T-helper 2 cell treated with Interferon-gamma antibody and Interleukin-4, amounts not matched to agents 100 ng/mL and 5 ng/mL, for 36 hours (primary cell): ENCODE measurements around the gene ZBTB12. TPM values are rescaled to one million over a fixed set of nuclear protein-coding genes. Genes with fewer than 3 reads are reported as not detected.
"Not testable (repeated sequence)": the region's sequence is repeated elsewhere in the genome, so short reads cannot be mapped to it uniquely, and the experiment has no call there.

ENCODE experiments used
- intact Hi-C: fragments of 100-400 bp; cut with micrococcal nuclease; formaldehyde crosslinking; loops from one replicate; pipeline ENCODE4 v1.15.1; 2023
- total RNA-seq: library from RNA; stranded (reverse); gene quantifications from 2 replicates; pipeline ENCODE4 v1.2.3, GENCODE V29; 2022

The ZBTB12 gene
- total RNA-seq, 1 donor from 2014 or later, result 2.8 TPM

DNA sequence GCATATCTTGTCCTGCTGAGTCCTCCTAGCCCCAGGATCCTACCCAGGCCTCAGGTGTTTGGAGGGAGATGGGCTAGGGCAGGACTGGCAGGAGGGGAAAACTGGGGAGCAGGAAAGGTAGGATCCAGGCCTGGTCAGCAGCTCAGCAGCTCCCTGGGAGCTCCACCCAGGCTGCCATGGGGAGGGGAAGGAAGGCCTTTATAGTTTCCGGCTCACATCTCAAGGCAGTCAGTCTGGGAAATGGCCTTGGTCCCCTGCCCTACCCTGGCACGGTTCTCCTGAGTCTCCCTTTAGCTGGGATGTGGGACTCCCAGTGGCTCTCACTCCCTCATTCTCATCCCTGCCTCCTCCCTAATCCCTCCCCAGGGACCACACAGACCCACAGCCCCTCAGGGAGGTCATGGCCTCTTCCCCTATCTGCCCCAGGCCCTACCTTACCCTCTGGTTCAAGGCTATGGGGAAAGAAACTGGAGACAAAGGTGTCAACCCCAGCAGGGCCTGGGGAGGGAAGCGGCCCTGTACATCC is 24.7 kb downstream of the ZBTB12 start:
- intact Hi-C loops, result no loop called here

- intact Hi-C loops, result no loop called here
Observed at GRCh38 chr6:31876357-31876756, 25.5 kb downstream of the ZBTB12 start.

GRCh38 chr6:31875877-31876276 is 26.0 kb downstream of the ZBTB12 start:
- intact Hi-C loops, result no loop called here

DNA sequence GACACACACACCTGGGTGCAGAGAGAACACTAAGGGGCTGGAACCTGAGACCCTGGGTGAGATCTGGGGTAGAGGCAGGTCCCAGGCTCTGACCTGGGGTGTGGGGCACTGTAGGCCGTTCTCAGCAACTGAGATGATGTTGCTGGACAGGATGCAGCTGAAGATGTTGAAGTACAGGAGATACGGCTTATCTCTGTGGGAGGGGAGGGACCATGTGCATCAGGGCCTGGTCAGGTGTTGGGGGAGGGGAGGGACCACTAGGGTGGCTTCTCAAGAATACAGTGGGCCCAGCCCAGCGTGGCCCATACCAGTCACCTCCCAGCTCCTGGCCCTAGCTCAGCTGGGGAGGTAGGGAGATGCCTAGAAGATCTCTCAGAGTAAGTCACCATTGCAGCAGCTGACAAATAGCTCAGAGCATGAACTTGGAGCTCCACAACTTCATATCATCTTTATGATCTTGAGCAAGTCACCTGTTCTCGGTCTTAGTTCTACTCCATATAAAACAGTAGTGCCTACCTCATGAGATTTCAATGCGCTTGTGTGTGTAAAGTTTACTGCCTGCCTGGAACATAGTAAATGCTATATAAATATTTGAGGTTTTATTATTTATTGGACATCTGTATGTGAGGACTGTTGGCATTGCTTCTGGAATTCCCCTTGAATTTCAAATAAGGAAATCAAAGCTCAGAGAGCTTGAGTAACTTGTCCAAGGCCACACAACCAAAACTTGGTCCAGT is 26.9 kb downstream of the ZBTB12 start:
- intact Hi-C loops, result no loop called here

GRCh38 chr6:31874084-31874670 is 27.7 kb downstream of the ZBTB12 start:
- intact Hi-C loops, result no loop called here

DNA sequence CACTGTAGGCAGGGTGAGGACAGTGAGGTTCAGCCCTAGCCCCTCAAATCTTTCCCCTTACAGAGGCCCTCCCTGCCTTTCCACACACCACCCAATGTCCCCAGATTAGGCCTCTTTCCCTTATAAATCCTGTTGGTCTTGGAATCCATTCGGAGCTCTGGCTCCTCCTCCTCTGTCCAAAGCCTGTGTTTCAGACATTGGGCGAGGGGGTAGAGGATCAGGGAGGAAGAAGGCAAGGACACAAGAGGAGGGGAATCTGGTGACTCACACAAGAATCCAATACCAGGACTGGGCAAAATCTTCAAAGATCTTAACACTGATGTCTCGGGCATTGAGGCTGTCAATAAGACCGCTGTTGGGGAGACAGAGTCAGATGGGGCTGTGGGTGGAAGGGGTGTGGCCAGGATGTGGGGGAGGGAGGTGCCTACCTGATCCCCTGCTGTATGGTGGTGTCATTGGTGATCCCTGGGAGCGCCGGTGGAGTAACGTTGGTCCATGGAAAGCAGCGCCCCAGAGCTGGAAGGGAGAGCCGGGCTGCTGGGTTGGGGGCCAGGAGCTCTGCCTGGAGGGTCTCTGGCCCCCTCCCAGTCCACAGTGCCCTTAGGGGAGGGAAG is 30.7 kb downstream of the ZBTB12 start:
- intact Hi-C loops, result no loop called here

DNA sequence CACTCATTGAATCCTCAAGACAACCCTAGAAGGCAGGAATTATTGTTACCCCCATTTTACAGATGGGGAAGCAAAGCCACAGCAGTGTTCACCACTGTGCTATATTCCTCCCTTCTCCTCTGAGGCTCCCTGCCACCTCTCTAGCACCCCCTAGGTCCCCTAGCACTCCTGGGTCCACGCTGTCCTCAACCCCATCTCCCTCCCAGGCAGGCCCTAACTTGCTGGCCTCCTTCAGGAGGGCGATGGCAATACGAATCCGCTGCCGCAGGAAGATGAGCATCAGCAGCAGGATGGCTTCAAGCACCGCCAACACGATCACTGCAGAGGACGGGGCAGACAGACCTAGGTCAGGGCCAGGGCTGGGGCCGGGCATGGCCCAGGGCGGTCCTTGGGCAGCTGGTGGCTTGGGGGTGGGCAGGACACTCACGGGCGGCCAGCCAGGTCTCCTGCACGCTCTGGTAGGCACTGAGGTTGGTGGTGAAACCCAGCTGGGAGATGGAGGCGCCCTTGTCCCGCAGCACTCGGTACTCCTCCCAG is 31.4 kb downstream of the ZBTB12 start:
- intact Hi-C loops, result no loop called here

DNA sequence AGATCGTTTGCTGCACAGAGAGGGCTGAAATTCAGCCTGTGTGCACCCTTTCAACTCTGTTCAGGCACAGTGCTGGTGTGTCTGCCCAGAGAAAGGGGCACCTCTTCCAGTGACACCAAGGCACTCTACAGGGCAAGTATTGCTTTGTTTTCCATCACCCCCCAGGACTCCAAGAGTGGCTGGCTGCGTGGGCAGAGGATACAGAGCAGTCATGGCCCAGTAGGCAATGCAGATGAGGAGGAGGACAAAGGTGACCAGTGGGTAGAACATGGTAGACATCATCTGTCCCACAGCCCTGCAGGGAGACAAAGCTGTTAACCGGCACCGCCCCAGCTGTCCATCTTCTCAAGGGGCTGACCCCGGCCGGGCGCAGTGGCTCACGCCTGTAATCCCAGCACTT is 32.5 kb downstream of the ZBTB12 start:
- intact Hi-C loops, result loop anchor here (10.0 kb wide), 1 partner anchor 105 kb away; the partner anchor contains the start of gene DXO

GRCh38 chr6:31868658-31868971 is 33.3 kb downstream of the ZBTB12 start:
- intact Hi-C loops, result loop anchor here (10.0 kb wide), 1 partner anchor 106 kb away; the partner anchor contains the start of gene DXO

DNA sequence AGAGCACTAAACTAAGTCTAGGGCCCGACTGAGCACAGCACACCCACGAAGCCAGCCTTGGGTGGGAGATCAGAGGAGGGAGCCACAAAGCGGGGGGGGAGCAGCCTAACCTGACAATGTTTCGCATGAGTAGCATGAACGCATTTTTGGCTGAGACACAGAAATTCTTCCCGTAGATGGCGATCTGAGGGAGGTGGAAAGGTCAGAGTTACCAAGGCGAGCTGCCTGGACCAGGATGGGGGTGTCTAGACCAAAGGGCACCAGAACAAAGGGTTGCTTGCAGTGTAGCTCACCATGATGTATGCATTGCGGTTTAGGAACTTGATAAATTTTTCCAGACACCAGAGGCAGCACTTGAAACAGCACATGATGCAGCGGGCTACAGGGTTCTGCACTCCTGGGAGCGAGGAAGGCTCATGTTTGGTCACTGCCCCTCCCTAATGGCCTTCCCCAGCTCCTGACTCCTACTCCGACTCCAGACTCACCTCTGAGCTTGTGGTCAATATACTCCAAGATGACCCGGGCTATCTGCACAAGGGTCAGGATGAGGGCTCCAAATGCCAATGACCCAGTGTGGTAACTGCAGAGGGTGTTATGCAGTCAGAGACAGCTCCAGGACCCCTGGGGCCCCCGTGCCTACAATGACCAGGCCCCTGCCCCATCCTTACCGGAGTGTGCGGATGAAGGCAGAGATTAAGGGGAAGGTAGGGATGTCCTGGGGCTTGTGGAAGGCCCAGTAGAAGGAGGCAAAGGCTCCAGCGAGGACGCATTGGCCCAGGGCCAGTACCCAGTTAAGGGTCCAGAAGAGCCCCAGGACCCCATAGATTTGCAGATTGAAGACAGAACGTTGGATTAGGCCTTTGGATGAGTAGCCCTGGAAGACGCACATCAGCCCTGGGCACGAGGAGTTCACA is 36.4 kb downstream of the ZBTB12 start:
- intact Hi-C loops, result loop anchor here (10.0 kb wide), 1 partner anchor 109 kb away; the partner anchor contains the start of gene DXO

DNA sequence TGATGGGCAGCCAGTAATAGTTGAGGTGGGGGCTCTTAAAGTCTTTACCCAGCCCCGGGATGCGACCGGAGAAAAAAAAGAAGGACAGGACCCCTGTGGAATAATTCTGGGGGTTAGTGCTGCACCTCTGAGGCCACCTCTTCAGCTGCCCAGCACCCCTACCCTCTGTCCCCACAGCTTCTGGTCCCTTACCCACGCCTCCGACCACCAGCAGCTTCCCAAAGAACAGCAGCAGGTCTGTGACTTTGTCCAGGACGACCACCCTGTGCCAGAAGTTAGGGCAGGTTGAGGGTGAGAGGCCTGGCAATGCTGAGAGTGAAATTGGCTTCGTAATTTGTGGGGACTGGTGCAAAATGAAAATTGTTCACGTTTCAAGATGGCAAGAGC is 37.1 kb downstream of the ZBTB12 start:
- intact Hi-C loops, result loop anchor here (10.0 kb wide), 1 partner anchor 110 kb away; the partner anchor contains the start of gene DXO

DNA sequence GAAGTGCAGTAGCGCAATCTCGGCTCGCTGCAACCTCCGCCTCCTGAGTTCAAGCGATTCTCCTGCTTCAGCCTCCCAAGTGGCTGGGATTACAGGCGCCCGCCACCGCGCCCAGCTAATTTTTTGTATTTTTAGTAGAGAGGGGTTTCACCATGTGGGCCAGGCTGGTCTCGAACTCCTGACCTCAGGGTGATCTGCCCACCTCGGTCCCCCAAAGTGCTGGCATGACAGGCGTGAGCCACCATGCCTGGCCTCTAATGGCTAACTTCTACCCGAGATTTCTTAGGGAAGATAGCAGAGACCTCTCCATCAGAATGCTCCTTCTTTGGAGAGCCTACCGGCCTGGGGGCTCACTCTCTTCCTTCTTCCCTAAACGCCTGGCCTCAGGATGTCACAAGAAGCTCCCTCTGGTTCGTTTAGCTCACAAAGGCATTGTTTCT is 37.7 kb downstream of the ZBTB12 start:
- intact Hi-C loops, result loop anchor here (10.0 kb wide), 1 partner anchor 111 kb away; the partner anchor contains the start of gene DXO

- intact Hi-C loops, result loop anchor here (1.0 to 10.0 kb wide), 8 partner anchors 28 to 316 kb away; partner anchors contain the start of genes ABHD16A, ATF6B, ATP6V1G2 and DXO
Observed at GRCh38 chr6:31862344-31863235, 39.3 kb downstream of the ZBTB12 start, which contains the start of gene NEU1. TSS of gene NEU1 (minus strand) at chr6:31862821. CDS start at chr6:31862776, 45 bp downstream.

- intact Hi-C loops, result loop anchor here (1.0 to 10.0 kb wide), 5 partner anchors 27 to 267 kb away; partner anchors contain the start of genes ATF6B, DXO and PRRC2A
Observed at GRCh38 chr6:31861919-31862343, 40.0 kb downstream of the ZBTB12 start.

- intact Hi-C loops, result loop anchor here (10.0 kb wide), 1 partner anchor 114 kb away; the partner anchor contains the start of gene DXO
Observed at GRCh38 chr6:31861150-31861549, 40.7 kb downstream of the ZBTB12 start.

GRCh38 chr6:31860349-31860748 is 41.5 kb downstream of the ZBTB12 start:
- intact Hi-C loops, result loop anchor here (10.0 kb wide), 1 partner anchor 114 kb away; the partner anchor contains the start of gene DXO

GRCh38 chr6:31859923-31860322 is 42.0 kb downstream of the ZBTB12 start:
- intact Hi-C loops, result loop anchor here (10.0 kb wide), 1 partner anchor 115 kb away; the partner anchor contains the start of gene DXO

DNA sequence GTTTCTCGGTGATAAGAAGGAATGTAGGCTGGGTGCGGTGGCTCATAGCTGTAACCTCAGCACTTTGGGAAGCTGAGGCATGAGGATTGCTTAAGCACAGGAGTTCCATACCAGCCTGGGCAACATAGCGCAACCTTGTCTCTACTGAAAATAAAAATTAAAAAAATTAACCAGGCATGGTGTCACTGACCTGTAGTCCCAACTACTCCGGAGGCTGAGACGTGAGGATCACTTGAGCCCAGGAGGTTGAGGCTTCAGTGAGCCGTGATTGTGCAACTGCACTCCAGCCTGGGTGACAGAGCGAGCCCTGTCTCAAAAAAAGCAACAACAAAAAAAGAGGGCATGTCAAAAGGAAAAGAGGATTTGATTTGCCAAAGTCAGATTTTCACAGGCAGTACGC is 43.2 kb downstream of the ZBTB12 start:
- intact Hi-C loops, result no loop called here

DNA sequence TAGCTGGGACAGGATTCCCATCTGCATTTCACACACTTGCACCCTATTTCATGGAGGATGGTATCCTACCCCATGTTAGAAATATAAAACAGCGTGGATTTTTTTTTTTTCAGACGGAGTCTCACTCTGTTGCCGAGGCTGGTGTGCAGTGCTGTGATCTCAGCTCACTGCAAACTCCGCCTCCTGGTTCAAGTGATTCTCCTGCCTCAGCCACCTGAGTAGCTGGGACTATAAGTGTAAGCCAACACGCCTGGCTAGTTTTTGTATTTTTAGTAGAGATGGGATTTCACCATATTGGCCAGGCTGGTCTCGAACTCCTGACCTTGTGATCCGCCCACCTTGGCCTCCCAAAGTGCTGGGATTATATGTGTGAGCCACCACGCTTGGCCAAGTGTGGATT is 44.1 kb downstream of the ZBTB12 start:
- intact Hi-C loops, result not testable (repeated sequence)
